Activated naive CD8-positive, alpha-beta T cell treated with anti-CD3 and anti-CD28 coated beads for 36 hours (primary cell): ENCODE data around the gene MRGPRG. TPM values are rescaled to one million over a fixed set of nuclear protein-coding genes. Genes with fewer than 3 reads are reported as not detected.

Source experiments
- DNase-seq: peaks from one replicate; pipeline ENCODE4 v3.0.0; 2021
- H3K27ac Mint-ChIP-seq: one replicate; pipeline ENCODE4 v1.8.0; 2022; ENCODE audit warnings: mild to moderate bottlenecking, moderate library complexity, mixed read lengths
- H3K27me3 Mint-ChIP-seq: one replicate; pipeline ENCODE4 v1.8.0; 2022; ENCODE audit warnings: mild to moderate bottlenecking, mixed read lengths
- H3K36me3 Mint-ChIP-seq: one replicate; pipeline ENCODE4 v1.8.0; 2021; ENCODE audit warnings: mild to moderate bottlenecking, mixed read lengths
- H3K4me1 Mint-ChIP-seq: one replicate; pipeline ENCODE4 v1.8.0; 2021; ENCODE audit warnings: mixed read lengths
- H3K4me3 Mint-ChIP-seq: one replicate; pipeline ENCODE4 v1.8.0; 2022; ENCODE audit warnings: mild to moderate bottlenecking, moderate library complexity, mixed read lengths
- H3K9me3 Mint-ChIP-seq: one replicate; pipeline ENCODE4 v1.8.0; 2022; ENCODE audit warnings: mixed read lengths
- total RNA-seq, 2 experiments: library from RNA; stranded (reverse); gene quantifications; one replicate each; pipeline ENCODE4 v1.2.3, GENCODE V29; 2021

Gene MRGPRG
- total RNA-seq, 2 experiments from 2014 or later = not detected

DNA sequence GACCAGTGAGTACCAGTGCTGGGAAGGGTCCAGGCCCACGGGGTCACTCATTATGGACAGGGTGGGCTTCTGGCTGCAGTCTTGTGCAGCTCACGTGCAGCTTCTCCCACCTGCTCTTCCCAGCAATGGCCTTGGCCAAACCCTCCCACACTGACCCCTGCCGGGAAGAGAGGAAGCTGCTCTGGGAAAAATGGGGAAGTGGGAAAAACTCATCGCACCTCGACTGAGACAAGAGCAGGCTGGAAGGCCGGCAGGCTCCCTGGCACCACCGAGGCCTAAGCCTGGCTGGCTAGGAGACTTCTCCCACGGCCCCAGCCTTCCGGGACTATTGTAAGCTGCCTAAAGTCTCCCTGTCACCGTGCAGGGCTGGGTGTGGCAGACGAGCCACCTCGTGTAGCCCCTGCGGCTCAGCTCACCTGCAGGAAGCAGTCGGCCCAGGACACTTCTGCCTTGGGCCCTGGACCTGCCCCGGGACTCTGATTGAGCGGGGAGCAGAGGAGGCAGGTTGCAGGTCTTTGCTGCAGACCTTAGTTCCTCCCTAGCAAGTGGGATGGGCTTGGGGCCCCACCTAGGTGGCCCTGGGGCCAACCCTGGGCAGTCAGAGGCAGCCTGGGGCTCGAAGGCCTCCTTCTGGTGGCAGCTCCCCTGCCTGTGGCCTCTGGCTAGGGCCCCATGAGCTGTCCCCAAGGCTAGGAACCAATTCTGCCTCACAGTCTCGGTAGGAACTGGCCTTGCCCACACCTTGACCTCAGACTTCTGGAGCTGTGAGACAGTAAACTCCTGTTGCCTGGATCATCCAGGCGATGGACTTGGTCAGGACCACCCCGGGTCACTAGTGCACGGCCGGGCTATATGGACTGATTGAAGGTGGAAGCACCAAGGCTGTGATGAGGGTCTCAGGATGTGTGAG is 23.1 kb downstream of the MRGPRG start:
- H3K36me3 Mint-ChIP-seq = no peaks in the 10 kb centered on the region
- no peak for DNase-seq
- H3K27ac Mint-ChIP-seq = no peak overlapping the region
- no peaks in the 10 kb centered on the region for H3K4me1 Mint-ChIP-seq
- H3K27me3 Mint-ChIP-seq = peaks cover 7% of the 10 kb centered on the region
- no peaks in the 10 kb centered on the region for H3K9me3 Mint-ChIP-seq
- no peak overlapping the region for H3K4me3 Mint-ChIP-seq

DNA sequence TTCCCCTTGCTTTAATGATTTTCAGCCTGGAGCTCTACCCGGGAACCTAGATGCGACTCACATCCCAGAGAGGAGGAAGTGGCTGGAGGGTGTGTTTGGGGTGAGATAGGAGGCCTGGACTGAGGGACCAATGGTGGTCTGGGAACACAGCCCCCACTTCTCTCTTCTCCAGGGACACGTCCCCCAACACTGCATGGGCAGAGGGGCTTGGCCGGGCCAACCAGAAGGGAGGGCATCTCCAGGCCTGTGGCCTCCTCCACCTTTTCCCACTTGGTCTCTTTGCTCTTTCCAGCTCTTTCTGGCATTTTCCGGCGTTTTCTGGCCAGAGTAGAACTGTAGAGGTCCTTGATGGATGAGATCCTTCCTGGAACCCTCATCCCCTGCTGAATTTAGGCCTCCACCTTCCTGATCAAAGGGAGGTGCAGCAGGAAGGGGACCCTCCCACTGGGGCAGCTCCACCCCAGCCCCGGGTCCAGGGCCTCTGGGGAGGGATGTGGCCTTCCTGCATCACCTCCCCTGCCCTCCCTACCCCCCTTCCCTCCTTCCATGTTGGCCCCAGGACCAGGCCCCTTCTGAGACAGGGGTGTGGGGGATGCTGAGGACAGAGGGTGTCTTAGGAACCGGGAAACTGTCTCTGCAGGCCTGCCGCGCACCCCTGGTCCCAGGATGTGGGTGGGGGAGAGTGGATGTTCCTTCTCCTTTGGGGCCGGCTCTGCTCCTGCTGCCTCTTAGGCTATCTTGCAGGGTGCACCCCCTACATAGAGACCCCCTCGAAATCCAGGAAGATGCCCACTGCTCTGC is 24.4 kb downstream of the MRGPRG start:
- peaks cover 4% of the 10 kb centered on the region for H3K27me3 Mint-ChIP-seq
- H3K27ac Mint-ChIP-seq = no peak overlapping the region
- H3K4me1 Mint-ChIP-seq = no peaks in the 10 kb centered on the region
- H3K9me3 Mint-ChIP-seq = no peaks in the 10 kb centered on the region
- H3K4me3 Mint-ChIP-seq = no peak overlapping the region
- no peak for DNase-seq
- H3K36me3 Mint-ChIP-seq = no peaks in the 10 kb centered on the region

DNA sequence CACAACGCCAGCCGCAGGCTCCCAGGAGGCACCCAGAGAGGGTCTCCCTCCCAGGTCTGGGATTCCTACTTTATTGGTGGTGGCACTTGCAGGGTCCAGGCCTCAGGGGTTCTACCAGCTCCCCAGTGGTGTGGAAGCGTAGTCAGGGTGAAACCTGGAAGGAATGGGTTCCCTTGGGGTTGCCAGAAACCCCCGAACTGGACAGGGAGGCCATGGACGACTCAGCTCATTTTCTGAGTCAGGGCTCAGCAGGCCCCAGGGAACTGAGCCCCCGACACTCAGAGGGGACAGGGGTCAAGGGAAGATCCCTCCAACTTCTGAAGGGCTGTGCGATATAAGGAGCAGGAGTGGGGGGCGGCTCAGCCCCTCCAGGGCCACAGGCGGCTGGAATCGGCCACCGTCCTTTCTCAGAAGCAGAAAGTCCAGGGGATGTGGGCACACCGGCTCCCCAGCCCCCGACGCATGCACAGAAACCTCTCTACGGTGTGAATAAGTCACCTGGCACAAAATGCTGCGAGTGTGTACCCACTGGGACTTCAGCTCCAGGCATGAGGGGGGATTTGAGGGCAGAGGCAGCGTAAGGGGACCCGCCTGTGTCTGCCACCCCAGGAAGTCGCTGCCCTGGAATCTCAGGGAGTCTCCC is 25.1 kb downstream of the MRGPRG start:
- Mint-ChIP-seq H3K27ac (no peak overlapping the region), H3K4me1 (no peaks in the 10 kb centered on the region), H3K36me3 (no peaks in the 10 kb centered on the region), H3K9me3 (no peaks in the 10 kb centered on the region), H3K27me3 (peaks cover 4% of the 10 kb centered on the region), H3K4me3 (no peak overlapping the region)
- DNase-seq = no peak

DNA sequence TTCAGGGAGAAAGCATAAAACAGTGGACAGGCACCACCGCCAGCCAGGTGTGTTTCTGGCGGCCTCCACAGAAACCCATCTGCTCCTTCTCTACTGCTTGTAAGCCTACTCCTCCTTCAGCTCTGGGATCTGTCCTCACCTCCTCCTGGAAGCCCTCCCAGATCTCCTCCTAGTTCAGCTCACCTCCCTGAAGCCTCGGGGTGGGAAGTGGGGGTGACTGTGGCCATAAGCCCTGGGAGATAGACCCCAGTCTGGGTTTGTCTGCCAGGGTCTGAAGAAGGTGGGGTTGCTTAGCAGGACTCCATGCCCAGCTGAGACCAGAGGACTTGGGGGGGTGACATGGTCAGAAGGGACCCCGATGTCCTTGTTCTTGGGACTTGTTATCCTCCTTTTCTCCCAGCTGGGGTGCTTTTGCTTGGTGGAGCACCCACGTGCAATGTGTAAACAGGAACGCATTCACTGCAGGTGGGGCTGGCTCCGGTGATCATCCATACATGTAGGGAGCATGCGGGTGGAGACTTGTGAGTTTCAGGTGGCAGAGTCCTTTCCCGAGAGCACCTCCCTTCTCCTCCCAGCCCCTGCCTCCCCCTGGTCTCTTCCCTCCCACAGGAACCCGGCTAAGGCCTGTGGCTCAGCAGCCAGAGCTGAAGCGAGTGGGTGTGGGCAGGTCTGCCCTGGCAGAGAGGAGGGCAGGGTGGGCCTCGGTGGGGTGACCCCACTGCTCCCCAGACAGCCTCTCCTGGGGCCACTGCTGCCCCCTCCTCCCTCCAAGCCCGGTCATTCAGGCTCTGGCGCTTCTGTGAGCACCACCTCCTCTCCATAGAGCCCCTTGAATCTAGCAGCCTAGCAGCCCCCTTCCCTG is 25.9 kb downstream of the MRGPRG start:
- peaks cover 4% of the 10 kb centered on the region for H3K27me3 Mint-ChIP-seq
- no peaks in the 10 kb centered on the region for H3K4me1 Mint-ChIP-seq
- H3K4me3 Mint-ChIP-seq = no peak overlapping the region
- no peaks in the 10 kb centered on the region for H3K9me3 Mint-ChIP-seq
- no peak for DNase-seq
- H3K36me3 Mint-ChIP-seq = no peaks in the 10 kb centered on the region
- H3K27ac Mint-ChIP-seq = no peak overlapping the region

DNA sequence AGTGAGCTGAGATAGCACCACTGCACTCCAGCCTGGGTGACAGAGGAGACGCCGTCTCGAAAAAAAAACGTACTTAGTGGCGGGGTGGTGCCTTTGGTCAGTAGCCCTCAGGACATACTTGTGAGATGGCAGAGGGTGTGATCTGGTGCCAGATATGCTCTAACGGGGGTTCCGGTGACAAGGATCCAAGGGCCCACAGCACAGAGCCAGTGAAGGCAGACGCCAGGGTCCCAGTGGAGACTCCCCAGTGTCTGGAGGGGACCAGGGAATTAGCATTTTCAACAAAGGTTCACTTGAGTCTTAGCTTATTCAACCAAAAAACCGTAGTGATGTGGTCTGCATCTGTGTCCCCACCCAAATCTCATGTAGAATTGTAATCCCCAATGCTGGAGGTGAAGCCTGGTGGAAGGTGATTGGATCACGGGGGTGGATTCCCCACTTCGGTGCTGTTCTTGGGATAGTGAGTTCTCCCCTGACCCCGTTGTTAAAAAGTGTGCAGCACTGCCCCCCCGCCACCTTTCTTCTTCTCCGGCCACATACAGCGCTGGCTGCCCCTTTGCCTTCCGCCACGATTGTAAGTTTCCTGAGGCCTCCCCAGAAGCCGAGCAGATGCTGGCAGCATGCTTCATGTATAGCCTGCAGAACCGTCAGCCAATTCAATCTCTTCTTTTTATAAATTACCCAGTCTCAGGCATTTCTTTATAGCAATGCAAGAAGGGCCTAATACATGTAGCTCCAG is 26.9 kb downstream of the MRGPRG start:
- Mint-ChIP-seq H3K27me3 (peaks cover 4% of the 10 kb centered on the region), H3K4me3 (no peak overlapping the region), H3K27ac (no peak overlapping the region), H3K36me3 (no peaks in the 10 kb centered on the region), H3K9me3 (no peaks in the 10 kb centered on the region), H3K4me1 (no peaks in the 10 kb centered on the region)
- no peak for DNase-seq

DNA sequence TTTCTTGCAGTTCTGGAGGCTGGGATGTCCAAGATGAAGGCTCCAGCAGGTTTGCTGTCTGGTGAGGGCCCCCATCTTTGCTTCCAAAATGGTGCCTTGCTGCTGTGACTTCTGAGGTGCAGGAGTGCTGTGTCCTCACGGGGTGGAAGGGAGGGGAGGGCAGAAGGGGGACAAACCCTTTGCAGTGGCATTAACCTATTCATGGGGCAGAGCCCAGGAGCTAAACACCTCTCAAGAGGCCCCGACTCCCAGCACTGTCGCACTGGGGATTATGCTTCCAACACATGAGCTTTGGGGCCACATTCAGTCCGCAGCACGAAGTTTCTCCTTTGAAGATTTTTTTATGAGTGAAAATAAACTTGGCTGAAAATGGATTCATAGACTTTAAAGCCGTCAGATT is 28.0 kb downstream of the MRGPRG start:
- no peaks in the 10 kb centered on the region for H3K27me3 Mint-ChIP-seq
- no peak overlapping the region for H3K27ac Mint-ChIP-seq
- no peak for DNase-seq
- H3K4me1 Mint-ChIP-seq = no peaks in the 10 kb centered on the region
- no peaks in the 10 kb centered on the region for H3K9me3 Mint-ChIP-seq
- H3K4me3 Mint-ChIP-seq = no peak overlapping the region
- H3K36me3 Mint-ChIP-seq = no peaks in the 10 kb centered on the region

DNA sequence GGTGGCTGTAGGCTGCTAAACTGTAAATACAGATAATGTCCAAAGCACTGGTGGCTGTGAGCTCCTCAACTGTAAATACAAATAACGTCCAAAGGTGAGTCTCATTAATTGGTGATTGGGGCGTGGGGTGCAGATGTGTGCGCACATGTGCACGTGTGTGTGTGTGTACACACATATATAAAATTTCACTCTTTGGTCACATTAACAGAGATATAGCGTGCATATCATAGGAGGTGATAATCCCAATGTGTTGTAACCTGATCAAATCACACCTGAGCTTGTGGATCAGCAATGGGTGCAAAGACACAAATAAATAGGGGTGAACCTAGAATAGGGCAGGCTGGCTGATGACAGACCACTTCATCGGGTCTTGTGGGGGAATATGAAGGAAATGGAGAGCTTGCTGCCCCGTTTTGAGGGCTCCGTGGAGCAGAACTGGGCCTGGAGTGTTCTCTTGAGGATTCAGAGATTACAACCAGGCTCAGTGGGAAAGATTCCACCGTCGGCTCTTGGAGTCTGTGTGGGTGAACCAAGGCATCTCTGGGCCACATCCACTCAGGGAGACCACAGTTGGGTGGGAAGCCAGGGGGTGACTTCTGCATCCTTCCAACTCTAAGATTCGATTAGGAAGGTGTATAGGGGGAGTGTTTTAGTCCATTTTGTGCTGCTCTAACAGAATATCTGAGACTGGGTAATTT is 28.6 kb downstream of the MRGPRG start:
- Mint-ChIP-seq H3K4me3 (no peak overlapping the region), H3K4me1 (no peaks in the 10 kb centered on the region), H3K27me3 (no peaks in the 10 kb centered on the region), H3K36me3 (no peaks in the 10 kb centered on the region), H3K9me3 (no peaks in the 10 kb centered on the region), H3K27ac (no peak overlapping the region)
- no peak for DNase-seq

DNA sequence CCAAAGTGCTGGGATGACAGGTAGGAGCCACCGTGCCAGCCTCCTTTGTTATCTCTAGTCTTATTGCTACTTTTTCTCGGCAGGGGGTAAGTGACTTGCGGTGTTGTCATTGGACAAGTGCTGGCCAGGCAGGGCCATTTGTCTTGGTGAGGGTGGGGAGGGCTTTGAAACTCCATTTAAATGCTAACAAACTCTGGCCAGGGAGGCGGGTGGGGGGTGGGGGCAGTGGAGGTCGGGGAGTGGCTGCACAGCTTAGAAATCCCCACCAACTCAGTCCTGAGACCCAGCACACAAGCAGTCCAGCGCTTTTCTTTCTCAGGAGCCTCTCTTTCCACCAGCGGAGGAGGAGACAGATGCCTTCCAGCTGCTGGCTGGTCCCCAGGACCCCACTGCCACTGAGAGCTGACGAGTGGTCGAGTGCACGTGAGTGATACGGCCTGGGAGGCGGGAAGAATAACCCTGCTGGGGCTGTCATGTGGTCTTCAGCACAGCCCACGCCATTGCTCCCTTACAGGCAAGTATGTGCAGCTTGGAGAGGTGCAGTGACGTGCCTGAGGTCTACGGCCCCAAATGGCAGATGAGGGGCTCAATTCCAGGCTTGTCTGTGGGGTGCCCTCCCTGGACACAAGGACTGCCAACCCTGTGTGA is 29.3 kb downstream of the MRGPRG start:
- H3K27me3 Mint-ChIP-seq = no peaks in the 10 kb centered on the region
- H3K27ac Mint-ChIP-seq = no peak overlapping the region
- no peaks in the 10 kb centered on the region for H3K4me1 Mint-ChIP-seq
- no peak overlapping the region for H3K4me3 Mint-ChIP-seq
- DNase-seq = no peak
- no peaks in the 10 kb centered on the region for H3K36me3 Mint-ChIP-seq
- no peaks in the 10 kb centered on the region for H3K9me3 Mint-ChIP-seq

DNA sequence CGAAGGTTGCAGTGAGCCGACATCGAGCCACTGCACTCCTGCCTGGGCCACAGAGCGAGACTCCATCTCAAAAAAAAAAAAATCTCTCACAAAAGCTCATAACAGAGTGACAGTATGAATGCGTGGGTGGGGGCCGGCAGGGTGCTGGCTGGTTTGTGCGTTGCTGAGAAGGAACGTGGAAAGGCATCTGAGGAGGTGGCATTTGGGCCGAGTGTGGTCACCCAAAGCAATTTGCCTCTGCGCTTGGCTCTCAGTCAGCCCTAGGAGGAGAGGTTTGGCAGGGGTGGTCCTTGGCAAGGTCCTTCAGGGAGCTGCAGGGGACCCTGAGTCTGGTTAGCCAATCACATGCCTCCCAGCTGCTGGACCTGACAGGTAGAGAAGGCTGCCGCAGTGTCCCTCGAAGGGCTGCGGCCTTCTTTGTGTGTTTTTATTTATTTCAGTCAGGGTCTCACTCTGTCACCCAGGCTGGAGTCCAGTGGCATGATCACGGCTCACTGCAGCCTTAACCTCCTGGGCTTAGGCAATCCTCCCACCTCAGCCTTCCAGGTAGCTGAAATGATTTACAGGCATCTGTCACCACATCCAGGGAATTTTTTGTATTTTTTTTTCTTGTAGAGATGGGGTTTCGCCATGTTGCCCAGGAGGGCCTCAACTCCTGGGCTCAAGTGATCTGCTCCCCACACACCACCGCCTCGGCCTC is 30.0 kb downstream of the MRGPRG start:
- H3K27me3 Mint-ChIP-seq = no peaks in the 10 kb centered on the region
- H3K4me3 Mint-ChIP-seq = no peak overlapping the region
- no peaks in the 10 kb centered on the region for H3K36me3 Mint-ChIP-seq
- H3K9me3 Mint-ChIP-seq = no peaks in the 10 kb centered on the region
- no peak overlapping the region for H3K27ac Mint-ChIP-seq
- H3K4me1 Mint-ChIP-seq = no peaks in the 10 kb centered on the region
- DNase-seq = no peak

DNA sequence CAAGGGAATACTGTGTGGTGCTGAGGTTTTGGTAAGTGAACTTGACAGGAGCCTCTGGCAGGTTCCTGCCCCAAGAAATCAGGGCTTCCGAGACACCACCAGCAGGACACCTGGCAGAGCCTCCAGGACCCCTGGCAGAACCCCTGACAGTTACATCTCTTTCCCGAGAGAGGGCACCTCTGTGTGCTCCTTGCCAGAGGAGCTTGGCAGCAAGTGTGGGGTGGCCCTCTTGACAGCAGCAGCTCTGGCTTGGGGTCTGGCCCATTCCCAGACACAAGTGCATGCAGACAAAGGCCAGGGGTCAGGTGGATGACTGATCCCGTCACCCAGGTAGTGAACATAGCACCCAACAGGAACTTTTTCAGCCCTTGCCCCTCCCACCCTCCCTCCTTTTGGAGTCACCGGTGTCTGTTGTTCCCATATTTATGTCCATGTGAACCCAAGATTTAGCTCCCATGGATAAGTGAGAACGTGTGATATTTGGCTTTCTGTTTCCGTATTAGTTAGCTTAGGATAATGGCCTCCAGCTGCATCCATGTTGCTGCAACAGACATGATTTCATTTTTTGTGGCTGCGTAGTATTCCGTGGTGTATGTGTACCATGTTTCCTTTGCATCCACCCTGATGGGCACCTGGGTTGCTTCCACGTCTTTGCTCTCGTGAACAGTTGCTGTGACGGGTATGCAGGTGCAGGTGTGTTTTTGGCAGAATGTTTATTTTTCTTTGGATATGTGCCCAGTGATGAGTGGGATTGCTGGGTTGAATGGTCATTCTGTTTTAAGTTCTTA is 32.3 kb downstream of the MRGPRG start:
- H3K27me3 Mint-ChIP-seq = no peaks in the 10 kb centered on the region
- no peak for DNase-seq
- no peaks in the 10 kb centered on the region for H3K36me3 Mint-ChIP-seq

DNA sequence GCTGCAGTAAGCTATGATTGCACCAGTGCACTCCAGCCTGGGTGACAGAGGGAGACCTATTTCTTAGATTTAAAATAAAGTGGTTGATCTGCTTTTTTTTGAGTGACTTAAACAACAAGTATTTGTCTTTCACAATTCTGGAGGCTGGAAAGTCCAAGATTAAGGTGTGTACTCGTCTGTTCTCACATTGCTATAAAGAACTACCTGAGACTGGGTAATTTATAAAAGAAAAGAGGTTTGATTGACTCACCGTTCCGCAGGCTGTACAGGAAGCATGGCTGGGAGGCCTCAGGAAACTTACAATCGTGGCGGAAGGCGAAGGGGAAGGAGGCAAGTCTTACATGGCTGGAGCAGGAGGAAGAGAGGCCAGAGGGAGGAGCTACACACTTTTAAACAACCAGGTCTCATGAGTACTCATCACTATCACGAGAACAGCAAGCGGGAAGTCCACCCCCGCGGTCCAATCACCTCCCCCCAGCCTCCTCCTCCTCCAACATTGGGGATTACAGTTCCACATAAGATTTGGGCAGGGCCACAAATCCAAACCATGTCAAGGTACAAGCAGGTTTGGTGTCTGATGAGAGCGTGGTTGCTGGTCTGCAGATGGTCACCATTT is 33.8 kb downstream of the MRGPRG start:
- Mint-ChIP-seq H3K4me3 (no peak overlapping the region), H3K36me3 (no peaks in the 10 kb centered on the region), H3K27ac (no peak overlapping the region), H3K27me3 (no peaks in the 10 kb centered on the region), H3K9me3 (peaks cover 2% of the 10 kb centered on the region), H3K4me1 (no peaks in the 10 kb centered on the region)
- no peak for DNase-seq

More for the DNA sequence above, 32.3 kb downstream of the MRGPRG start:
- H3K27ac Mint-ChIP-seq = no peak overlapping the region
- H3K9me3 Mint-ChIP-seq = no peaks in the 10 kb centered on the region
- no peaks in the 10 kb centered on the region for H3K4me1 Mint-ChIP-seq
- H3K4me3 Mint-ChIP-seq = no peak overlapping the region

DNA sequence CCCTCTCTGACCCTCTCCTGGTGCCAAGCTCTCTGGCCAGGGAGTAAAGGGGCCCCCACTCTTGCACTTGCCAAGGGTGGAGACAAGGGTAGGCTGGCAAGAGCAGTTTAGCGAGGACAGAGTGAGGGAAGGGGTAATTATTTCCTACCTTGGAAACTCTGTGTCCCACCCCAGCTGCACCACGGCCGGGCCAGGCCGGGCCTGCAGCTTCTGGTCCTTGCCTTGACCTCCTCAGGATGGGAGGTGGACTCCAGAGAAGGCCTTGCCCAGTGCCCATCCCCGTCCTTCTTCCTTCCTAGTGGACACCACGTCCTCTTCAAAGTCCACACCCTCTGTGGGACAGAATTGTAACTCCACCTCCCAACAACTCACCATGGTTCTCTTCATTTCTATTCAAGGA is 35.1 kb downstream of the MRGPRG start:
- Mint-ChIP-seq H3K27ac (no peak overlapping the region), H3K36me3 (no peaks in the 10 kb centered on the region), H3K27me3 (no peaks in the 10 kb centered on the region), H3K9me3 (peaks cover 2% of the 10 kb centered on the region), H3K4me3 (no peak overlapping the region), H3K4me1 (no peaks in the 10 kb centered on the region)
- no peak for DNase-seq
